H1 (cell line): ENCODE measurements around the gene BPIFB6. TPM values are rescaled to one million over a fixed set of nuclear protein-coding genes. Genes with fewer than 3 reads are reported as not detected.

Experiments
- CTCF ChIA-PET: fragments of 300-600 bp; sonication (Branson Sonifier 250); formaldehyde crosslinking; loops from one replicate; lab custom pipeline; 2021; ENCODE audit not compliant: partially characterized antibody; lab: Charles Lee
- POLR2A ChIA-PET: fragments of 300-600 bp; sonication (Branson Sonifier 250); formaldehyde crosslinking; loops from one replicate; lab custom pipeline; 2021; ENCODE audit warnings: inconsistent platforms; ENCODE audit not compliant: partially characterized antibody; lab: Charles Lee
- DNase-seq, 2 experiments: peaks; one replicate each; pipeline versions ENCODE4 v3.0.0 to v3.0.0-alpha.2; 2010 to 2022; ENCODE audit warnings: low spot score in 2 of 2, low read depth in 1 of 2, mixed read lengths in 1 of 2
- FAIRE-seq: peaks from 2 replicates; lab custom pipeline; 2011; peaks lifted over from hg19 to GRCh38; lab: Jason Lieb, UNC
- H2AFZ ChIP-seq: 2 replicates; pipeline ENCODE4 v1.8.1; 2012; ENCODE audit warnings: low read length, inconsistent platforms
- H2AK5ac ChIP-seq: 2 replicates; pipeline ENCODE4 v1.6.1; 2013; ENCODE audit warnings: low read depth, low read length
- H2BK120ac ChIP-seq: replicated peaks from 2 replicates; pipeline ENCODE3; 2013; ENCODE audit warnings: low read depth, low read length, inconsistent platforms
- H2BK12ac ChIP-seq: 2 replicates; pipeline ENCODE4 v1.6.1; 2013; ENCODE audit warnings: low read depth, low read length
- H2BK15ac ChIP-seq: 2 replicates; pipeline ENCODE4 v1.6.1; 2013; ENCODE audit warnings: low read length
- H2BK20ac ChIP-seq: 2 replicates; pipeline ENCODE4 v1.6.1; 2013; ENCODE audit warnings: low read length
- H2BK5ac ChIP-seq: 2 replicates; pipeline ENCODE4 v1.6.1; 2013; ENCODE audit warnings: low read depth, low read length
- H3K14ac ChIP-seq: 2 replicates; pipeline ENCODE4 v1.6.1; 2013; ENCODE audit warnings: inconsistent platforms; ENCODE audit not compliant: insufficient read length
- H3K18ac ChIP-seq: 2 replicates; pipeline ENCODE4 v1.6.1; 2013; ENCODE audit warnings: low read length; ENCODE audit errors: extremely low read depth
- H3K23ac ChIP-seq: 2 replicates; pipeline ENCODE4 v1.6.1; 2013; ENCODE audit warnings: inconsistent platforms; ENCODE audit not compliant: insufficient read length
- H3K23me2 ChIP-seq: 2 replicates; pipeline ENCODE4 v1.6.1; 2013; ENCODE audit warnings: low read depth, low read length
- H3K27ac ChIP-seq: 2 replicates; pipeline ENCODE4 v1.6.1; 2011; ENCODE audit warnings: low read depth, low read length, inconsistent platforms
- H3K27me3 ChIP-seq, 4 experiments: replicated peaks in 1 of 4; 1 replicate in 1 of 4; 2 replicates in 3 of 4; pipeline versions ENCODE4 v1.6.1 to v1.8.1; 2011 to 2013; ENCODE audit warnings: low read length in 3 of 4, mild to moderate bottlenecking in 3 of 4, inconsistent platforms in 2 of 4, mixed read lengths in 2 of 4, moderate library complexity in 1 of 4; ENCODE audit not compliant: control insufficient read depth in 3 of 4, insufficient read depth in 3 of 4; ENCODE audit errors: extremely low read depth in 1 of 4
- H3K36me3 ChIP-seq, 4 experiments: 2 replicates each; pipeline versions ENCODE4 v1.6.1 to v1.8.1; 2011 to 2013; ENCODE audit warnings: mild to moderate bottlenecking in 4 of 4, low read length in 3 of 4, moderate library complexity in 2 of 4, control low read depth in 1 of 4, inconsistent platforms in 1 of 4; ENCODE audit not compliant: insufficient read depth in 4 of 4, control insufficient read depth in 2 of 4
- H3K4ac ChIP-seq: replicated peaks from 2 replicates; pipeline ENCODE3; 2013; ENCODE audit warnings: low read length, low read depth, mixed read lengths, inconsistent platforms; ENCODE audit not compliant: insufficient read length
- H3K4me1 ChIP-seq, 4 experiments: replicated peaks in 1 of 4; 1 replicate in 1 of 4; 2 replicates in 3 of 4; pipeline versions ENCODE4 v1.6.1 to v1.8.1; 2011 to 2013; ENCODE audit warnings: low read length in 3 of 4, inconsistent platforms in 2 of 4, mixed read lengths in 1 of 4; ENCODE audit not compliant: insufficient read depth in 4 of 4, control insufficient read depth in 3 of 4
- H3K4me2 ChIP-seq, 2 experiments: 2 replicates each; pipeline versions ENCODE4 v1.6.1 to v1.8.1; 2011 to 2013; ENCODE audit warnings: low read depth in 2 of 2, low read length in 2 of 2, control low read depth in 1 of 2, inconsistent platforms in 1 of 2, mild to moderate bottlenecking in 1 of 2; ENCODE audit not compliant: insufficient read depth in 1 of 2
- H3K4me3 ChIP-seq, 4 experiments: fragments of 200-600, 300-600 bp in 1 of 4; sonication (generic), shearing (Covaris generic), sonication (Bioruptor Twin) in 1 of 4; 2 replicates each; pipeline versions ENCODE4 v1.5.1 to v1.8.1; 2011 to 2016; ENCODE audit warnings: low read length in 4 of 4, low read depth in 3 of 4, control low read depth in 2 of 4, inconsistent platforms in 2 of 4, mild to moderate bottlenecking in 2 of 4, mixed read lengths in 1 of 4, moderate library complexity in 1 of 4; ENCODE audit not compliant: insufficient read depth in 2 of 4; ENCODE audit errors: extremely low read depth in 1 of 4
- H3K56ac ChIP-seq: replicated peaks from 2 replicates; pipeline ENCODE3; 2013; ENCODE audit warnings: low read depth, mild to moderate bottlenecking, mixed read lengths, low read length, inconsistent platforms; ENCODE audit not compliant: insufficient read length
- H3K79me1 ChIP-seq: 2 replicates; pipeline ENCODE4 v1.6.1; 2013; ENCODE audit warnings: low read depth, low read length, control low read depth
- H3K79me2 ChIP-seq, 2 experiments: 2 replicates each; pipeline versions ENCODE4 v1.6.1 to v1.8.1; 2012 to 2013; ENCODE audit warnings: low read length in 2 of 2, mild to moderate bottlenecking in 2 of 2, inconsistent platforms in 1 of 2; ENCODE audit not compliant: insufficient read depth in 2 of 2, control insufficient read depth in 1 of 2
- H3K9ac ChIP-seq, 4 experiments: replicated peaks in 1 of 4; 1 replicate in 1 of 4; 2 replicates in 3 of 4; pipeline versions ENCODE4 v1.6.1 to v1.8.1; 2011 to 2013; ENCODE audit warnings: low read depth in 3 of 4, low read length in 3 of 4, control low read depth in 2 of 4, mild to moderate bottlenecking in 2 of 4, moderate library complexity in 2 of 4, inconsistent platforms in 1 of 4; ENCODE audit errors: extremely low read depth in 1 of 4
- H3K9me3 ChIP-seq, 2 experiments: 2 replicates each; pipeline versions ENCODE4 v1.6.1 to v1.8.1; 2012 to 2013; ENCODE audit warnings: mild to moderate bottlenecking in 2 of 2, moderate library complexity in 2 of 2, control low read depth in 1 of 2, inconsistent platforms in 1 of 2, low read depth in 1 of 2, low read length in 1 of 2, mixed read lengths in 1 of 2; ENCODE audit not compliant: insufficient read depth in 2 of 2
- H4K20me1 ChIP-seq, 2 experiments: replicated peaks in 1 of 2; 2 replicates each; pipeline versions ENCODE3 to v1.8.1; 2011 to 2013; ENCODE audit warnings: inconsistent platforms in 2 of 2, low read length in 2 of 2, mild to moderate bottlenecking in 1 of 2; ENCODE audit not compliant: insufficient read depth in 2 of 2, control insufficient read depth in 1 of 2
- H4K5ac ChIP-seq: 2 replicates; pipeline ENCODE4 v1.6.1; 2013; ENCODE audit warnings: low read length, low read depth, mixed read lengths, inconsistent platforms; ENCODE audit not compliant: insufficient read length
- H4K8ac ChIP-seq: 2 replicates; pipeline ENCODE4 v1.8.0; 2013; ENCODE audit warnings: mild to moderate bottlenecking, moderate library complexity, low read length, inconsistent platforms; ENCODE audit not compliant: insufficient read depth; ENCODE audit errors: extremely low read depth
- H4K91ac ChIP-seq: replicated peaks from 2 replicates; pipeline ENCODE3; 2013; ENCODE audit warnings: low read length, mixed read lengths, inconsistent platforms; ENCODE audit not compliant: insufficient read length
- BCL11A ChIP-seq, 2 experiments: IDR thresholded peaks; one replicate each; pipeline ENCODE4 v1.6.1; 2011; ENCODE audit warnings: low read depth in 2 of 2, low read length in 2 of 2, mild to moderate bottlenecking in 2 of 2
- HDAC2 ChIP-seq, 2 experiments: fragments of 300-600 bp in 1 of 2; sonication (generic) in 1 of 2; IDR thresholded peaks; 2 replicates each; pipeline ENCODE4 v1.6.1; 2011 to 2012; ENCODE audit warnings: low read depth in 2 of 2, low read length in 2 of 2, mild to moderate bottlenecking in 2 of 2, moderate library complexity in 2 of 2, borderline replicate concordance in 1 of 2, inconsistent platforms in 1 of 2
- KDM4A ChIP-seq: IDR thresholded peaks from one replicate; pipeline ENCODE4 v1.7.1; 2012; ENCODE audit warnings: low read depth, mild to moderate bottlenecking, moderate library complexity, low read length, inconsistent platforms; ENCODE audit not compliant: severe bottlenecking
- KDM5A ChIP-seq: fragments of 200-600 bp; IDR thresholded peaks from 2 replicates; pipeline ENCODE4 v1.7.1; 2012; ENCODE audit warnings: mild to moderate bottlenecking, low read length, inconsistent platforms, mixed read lengths
- MAFK ChIP-seq: IDR thresholded peaks from 2 replicates; pipeline ENCODE4 v1.6.1; 2012; ENCODE audit warnings: low read depth, mild to moderate bottlenecking, improper control_type of control experiment, low read length
- NANOG ChIP-seq: IDR thresholded peaks from 2 replicates; pipeline ENCODE4 v1.6.1; 2011; ENCODE audit warnings: low read length, low read depth, mild to moderate bottlenecking, inconsistent platforms; ENCODE audit not compliant: insufficient read depth, poor library complexity, severe bottlenecking
- RFX5 ChIP-seq: IDR thresholded peaks from 2 replicates; pipeline ENCODE4 v1.6.1; 2011; ENCODE audit warnings: low read depth, low read length, improper control_type of control experiment, borderline replicate concordance
- SP1 ChIP-seq: IDR thresholded peaks from 2 replicates; pipeline ENCODE4 v1.6.1; 2011; ENCODE audit warnings: low read depth, low read length
- SUZ12 ChIP-seq: fragments of 200-600 bp; sonication (generic); IDR thresholded peaks from 2 replicates; pipeline ENCODE4 v1.6.1; 2012; ENCODE audit warnings: mild to moderate bottlenecking, inconsistent platforms, low read length, moderate library complexity, mixed read lengths
- TBP ChIP-seq: IDR thresholded peaks from 2 replicates; pipeline ENCODE4 v1.6.1; 2011; ENCODE audit warnings: low read depth, low read length, improper control_type of control experiment
- USF2 ChIP-seq: IDR thresholded peaks from 2 replicates; pipeline ENCODE4 v1.6.1; 2011; ENCODE audit warnings: low read length, improper control_type of control experiment
- WGBS, 2 experiments: shearing (Covaris generic) in 1 of 2; methylation state at CpG; one replicate each; pipeline versions ENCODE4 v1.1.6 to v1.1.7; 2013 to 2015; ENCODE audit warnings: low lambda C conversion rate in 2 of 2, mixed read lengths in 2 of 2, inconsistent platforms in 1 of 2, low coverage in 1 of 2, missing lambda C conversion rate in 1 of 2; ENCODE audit not compliant: insufficient replicate concordance in 2 of 2, insufficient coverage in 1 of 2, insufficient read length in 1 of 2; ENCODE audit errors: extremely low coverage in 1 of 2, missing lambda C conversion rate in 1 of 2; 5-methylcytosine and 5-hydroxymethylcytosine counted together
- polyA plus RNA-seq, 7 experiments: library from polyadenylated mRNA; depleted of rRNA in 3 of 7; stranded (reverse) in 5 of 7; unstranded in 2 of 7; fragments of >200 nt in 5 of 7; fragments of 200-250 nt in 2 of 7; gene quantifications; 1 replicate in 5 of 7; 2 replicates in 1 of 7; 4 replicates in 1 of 7; pipeline versions ENCODE4 v1.2.1 to v1.2.3, GENCODE V29; 2011 to 2013; ENCODE audit warnings: missing spikeins in 2 of 7, mixed read lengths in 2 of 7
- total RNA-seq: library from RNA; stranded (reverse); fragmentation: NEBNext Ultra II Directional; extraction: Animal tissue kit (Norgen Biotek cat#: 25700); gene quantifications from 2 replicates; pipeline ENCODE4 v1.2.1, GENCODE V29; 2021

The BPIFB6 gene
- total and polyA plus RNA-seq, 2 of the 8 experiments (the other 6 are each of a cell fraction or from before 2014, with no cell fraction given) = not detected

GRCh38 chr20:33042983-33043730 is 11.7 kb downstream of the BPIFB6 start:
- 89% methylated on average over 2 of the region's 2 CpGs; no CpG with 5 or more reads in 1 of the 2 experiments for WGBS, 2 experiments
- H2BK20ac ChIP-seq = no peak overlapping the region
- H4K91ac ChIP-seq = no peak overlapping the region
- POLR2A ChIA-PET = interaction anchor here (0.6 to 1.2 kb wide), 2 partner anchors 30 to 199 kb away, joined by 3 read pairs; no protein-coding TSS in a partner anchor
- H3K27me3 ChIP-seq = peaks cover 0 to 3% (median 0%) of the 10 kb centered on the region in 4 experiments; a peak in 1 of 7 replicates
- H2BK120ac ChIP-seq = no peak overlapping the region
- no peaks in the 10 kb centered on the region for H3K79me2 ChIP-seq
- H3K18ac ChIP-seq = no peak overlapping the region
- H4K8ac ChIP-seq = no peak overlapping the region
- FAIRE-seq = no peak
- no peak overlapping the region for H2AFZ ChIP-seq
- H2AK5ac ChIP-seq = no peak overlapping the region
- H2BK5ac ChIP-seq = no peak overlapping the region
- peaks cover 3% of the 10 kb centered on the region; the same call in 1 of the 2 replicates for H3K23me2 ChIP-seq
- H4K20me1 ChIP-seq = no peaks in the 10 kb centered on the region
- H3K27ac ChIP-seq = no peak overlapping the region
- H3K56ac ChIP-seq = no peak overlapping the region
- H3K79me1 ChIP-seq = no peaks in the 10 kb centered on the region
- H3K23ac ChIP-seq = no peak overlapping the region
- DNase-seq = no peak
- no peak overlapping the region for H3K4me3 ChIP-seq
- no peak overlapping the region for H2BK12ac ChIP-seq
- no peak overlapping the region for H2BK15ac ChIP-seq
- H3K4me1 ChIP-seq = no peaks in the 10 kb centered on the region
- no peak overlapping the region for H4K5ac ChIP-seq
- H3K36me3 ChIP-seq = no peaks in the 10 kb centered on the region
- H3K4me2 ChIP-seq = no peak overlapping the region
- no peak overlapping the region for H3K14ac ChIP-seq
- CTCF ChIA-PET = interaction anchor here (0.6 to 1.7 kb wide), 3 partner anchors 13 to 48 kb away, joined by 3 to 4 read pairs (median 3); no protein-coding TSS in a partner anchor
- peaks cover 3 to 15% of the 10 kb centered on the region in 2 experiments; a peak in 2 of 4 replicates for H3K9me3 ChIP-seq
- no peak overlapping the region for H3K4ac ChIP-seq
- no peak overlapping the region for H3K9ac ChIP-seq
- TF ChIP-seq SP1 (no peak), KDM4A (no peak), RFX5 (no peak), HDAC2 (IDR thresholded peaks at IDR 0.05; ENCODE audit: borderline replicate concordance in 1 of 2, low read depth in 2 of 2, low read length in 2 of 2) (no peak), NANOG (no peak), KDM5A (no peak), USF2 (no peak), SUZ12 (no peak), BCL11A (IDR thresholded peaks at IDR 0.05; ENCODE audit: low read depth in 2 of 2, low read length in 2 of 2) (no peak), MAFK (no peak), TBP (no peak)
